GM18867 (cell line): ENCODE results near the gene TUBGCP6.

Experiments
- ATAC-seq: cut with Tn5 transposase; IDR thresholded peaks from one replicate; pipeline ENCODE4 v1.9.1; 2021; ENCODE audit warnings: mild to moderate bottlenecking, moderate library complexity; ENCODE audit not compliant: unreplicated experiment

TUBGCP6 gene

GRCh38 chr22:50184004-50184901 is 60.6 kb downstream of the TUBGCP6 start:
- ATAC-seq: no peak

DNA sequence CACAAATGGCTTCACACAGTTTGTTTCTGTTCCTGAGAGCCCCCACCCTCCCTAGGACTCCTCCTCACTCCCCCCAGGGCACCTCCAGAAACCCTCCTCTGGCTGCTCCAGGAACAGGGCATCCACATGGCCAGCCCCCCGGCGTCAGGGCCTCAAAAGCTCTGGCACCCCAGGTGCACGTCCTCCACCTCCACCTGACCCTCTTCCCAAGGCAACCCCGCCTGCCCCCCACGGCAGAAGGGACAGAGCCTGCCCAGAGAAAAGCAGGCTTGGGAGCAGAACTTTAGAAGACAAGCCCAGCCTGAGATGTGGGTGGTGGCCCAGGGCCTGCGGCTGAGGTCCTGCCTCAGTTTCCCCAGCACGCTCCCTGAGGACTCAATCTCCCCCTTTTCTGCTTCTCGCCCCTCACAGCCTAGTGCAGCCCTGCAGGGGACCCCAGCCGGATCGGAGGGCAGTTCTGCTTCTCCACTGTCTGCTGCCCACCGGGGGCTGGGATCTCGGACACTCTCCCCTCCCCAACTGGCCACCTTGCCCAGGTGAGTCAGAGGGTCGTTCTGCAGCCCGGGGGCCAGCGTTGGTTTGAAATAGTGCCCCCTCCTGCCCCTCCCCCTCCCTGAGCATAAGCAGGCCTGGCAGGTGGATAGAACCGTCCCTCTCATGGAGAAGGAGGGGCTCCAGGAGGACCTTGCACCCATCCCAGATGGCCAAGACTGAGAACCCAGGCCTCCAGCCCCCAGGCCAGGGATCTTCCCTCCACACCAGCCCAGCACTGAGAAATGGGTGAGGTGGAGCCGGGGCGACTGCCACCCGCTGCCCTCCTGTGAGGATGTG is 61.5 kb downstream of the TUBGCP6 start:
- no peak for ATAC-seq

- no peak for ATAC-seq
Measured at GRCh38 chr22:50182176-50183081, 62.4 kb downstream of the TUBGCP6 start.

DNA sequence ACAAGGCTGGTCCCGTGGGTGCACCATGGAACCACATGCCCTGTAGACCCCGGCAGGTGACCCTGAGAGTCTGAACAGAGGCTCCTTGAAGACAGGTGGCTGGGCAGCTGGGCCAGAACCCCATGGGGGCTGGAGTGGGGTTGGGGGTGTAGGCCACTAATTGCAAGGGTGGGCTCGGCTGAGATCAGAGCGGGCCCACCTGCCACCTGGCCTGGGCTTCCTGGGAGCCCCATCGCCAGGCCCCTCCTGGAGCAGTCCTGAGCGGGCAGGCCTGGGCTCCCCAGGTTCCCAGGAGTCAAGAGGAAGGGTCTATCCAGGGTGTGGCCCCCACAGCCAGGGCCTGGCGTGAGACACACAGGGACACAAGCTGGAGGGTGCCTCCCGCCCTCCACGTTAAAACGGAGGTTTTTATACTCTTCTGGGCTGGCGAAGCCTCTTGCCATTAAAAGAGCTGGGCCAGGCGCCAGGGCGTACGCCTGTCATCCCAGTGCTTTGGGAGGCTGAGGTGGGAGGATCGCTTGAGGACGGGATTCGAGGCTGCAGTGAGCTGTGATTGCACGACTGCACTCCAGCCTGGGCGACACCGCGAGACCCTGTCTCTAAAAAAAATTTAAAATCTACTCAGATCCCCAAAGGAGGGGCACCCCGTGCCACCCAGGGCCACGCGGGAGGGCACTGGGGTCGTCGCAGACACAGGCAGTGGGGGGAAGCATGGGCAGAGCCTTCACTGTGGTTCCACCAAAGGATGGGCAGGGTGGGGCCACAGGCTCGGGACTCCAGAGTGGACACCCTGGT is 63.9 kb downstream of the TUBGCP6 start:
- ATAC-seq: no peak

DNA sequence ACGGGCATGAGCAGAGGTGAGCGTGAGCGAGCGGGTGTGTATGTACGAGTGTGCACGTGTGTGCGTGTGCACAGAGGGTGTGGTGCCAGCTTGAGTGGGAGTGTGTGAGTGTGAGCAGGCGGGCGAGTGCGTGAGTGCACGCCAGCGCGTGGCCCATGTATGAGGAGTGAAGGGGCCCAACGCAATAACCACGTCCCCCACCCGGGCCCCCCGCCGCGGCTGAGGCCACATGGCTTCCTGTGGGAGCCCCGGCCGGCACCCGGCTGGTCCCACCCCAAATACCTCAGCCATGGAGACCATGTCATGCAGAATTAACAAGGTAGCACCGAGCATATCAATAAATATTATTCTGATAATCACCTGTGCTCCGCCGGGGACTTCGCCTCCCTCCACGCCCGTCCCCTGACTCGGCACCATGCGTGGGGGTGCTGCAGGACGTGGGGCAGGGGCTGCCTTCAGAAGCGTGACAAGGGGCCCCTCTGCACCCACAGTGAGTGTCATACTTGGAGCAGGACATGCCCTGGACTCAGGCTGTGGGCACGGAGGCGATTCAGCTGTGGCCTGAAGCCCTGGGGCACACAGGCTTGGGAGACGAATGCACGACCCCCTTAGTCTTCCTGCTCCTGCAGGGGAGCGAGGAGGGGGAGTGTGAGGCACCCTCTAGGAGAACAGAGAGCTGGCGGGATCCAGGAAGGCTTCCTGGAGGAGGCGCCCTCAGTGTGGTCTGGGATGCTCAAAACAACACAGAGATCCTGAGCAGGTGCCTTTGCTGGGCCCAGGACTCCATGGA is 64.7 kb downstream of the TUBGCP6 start:
- no peak for ATAC-seq

- ATAC-seq: no peak
Measured at GRCh38 chr22:50178871-50179869, 65.7 kb downstream of the TUBGCP6 start.

DNA sequence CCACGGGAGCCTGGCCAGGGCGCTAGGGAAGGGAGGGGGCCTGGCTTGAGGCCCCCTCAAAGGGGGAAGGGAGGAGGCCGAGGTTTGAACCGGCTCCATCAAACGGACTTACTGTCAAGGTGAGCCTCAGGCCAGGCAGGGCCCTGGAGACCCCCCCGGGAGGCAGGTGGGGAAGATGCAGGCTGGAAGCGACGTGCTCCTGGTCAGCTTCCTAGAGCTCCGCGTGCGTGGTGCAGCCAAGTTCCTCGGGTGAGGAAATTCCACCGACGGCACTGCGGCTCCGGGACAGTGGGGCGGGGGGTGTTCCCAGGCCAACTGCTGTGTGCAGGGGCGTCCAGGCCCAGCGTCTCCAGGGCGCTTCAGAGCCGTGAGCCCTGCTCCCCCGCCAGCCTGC is 66.4 kb downstream of the TUBGCP6 start:
- ATAC-seq: no peak

DNA sequence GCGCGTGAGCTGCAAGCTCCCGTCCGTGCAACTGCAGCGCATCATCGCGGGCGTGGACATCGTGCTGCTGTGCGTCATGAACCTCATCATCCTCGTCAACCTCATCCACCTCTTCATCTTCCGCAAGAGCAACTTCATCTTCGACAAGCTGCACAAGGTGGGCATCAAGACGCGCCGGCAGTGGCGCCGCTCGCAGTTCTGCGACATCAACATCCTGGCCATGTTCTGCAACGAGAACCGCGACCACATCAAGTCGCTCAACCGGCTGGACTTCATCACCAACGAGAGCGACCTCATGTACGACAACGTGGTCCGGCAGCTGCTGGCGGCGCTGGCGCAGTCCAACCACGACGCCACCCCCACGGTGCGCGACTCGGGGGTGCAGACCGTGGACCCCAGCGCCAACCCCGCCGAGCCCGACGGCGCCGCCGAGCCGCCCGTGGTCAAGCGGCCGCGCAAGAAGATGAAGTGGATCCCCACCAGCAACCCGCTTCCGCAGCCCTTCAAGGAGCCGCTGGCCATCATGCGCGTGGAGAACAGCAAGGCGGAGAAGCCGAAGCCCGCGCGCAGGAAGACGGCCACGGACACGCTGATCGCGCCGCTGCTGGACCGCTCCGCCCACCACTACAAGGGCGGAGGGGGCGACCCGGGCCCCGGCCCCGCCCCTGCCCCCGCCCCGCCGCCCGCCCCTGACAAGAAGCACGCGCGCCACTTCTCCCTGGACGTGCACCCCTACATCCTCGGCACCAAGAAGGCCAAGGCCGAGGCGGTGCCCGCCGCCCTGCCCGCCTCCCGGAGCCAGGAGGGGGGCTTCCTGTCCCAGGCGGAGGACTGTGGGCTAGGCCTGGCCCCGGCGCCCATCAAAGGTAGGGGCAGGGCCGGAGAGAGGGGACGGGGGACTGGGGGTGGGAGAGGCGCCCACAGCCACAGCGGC is 67.0 kb downstream of the TUBGCP6 start:
- ATAC-seq: no peak

DNA sequence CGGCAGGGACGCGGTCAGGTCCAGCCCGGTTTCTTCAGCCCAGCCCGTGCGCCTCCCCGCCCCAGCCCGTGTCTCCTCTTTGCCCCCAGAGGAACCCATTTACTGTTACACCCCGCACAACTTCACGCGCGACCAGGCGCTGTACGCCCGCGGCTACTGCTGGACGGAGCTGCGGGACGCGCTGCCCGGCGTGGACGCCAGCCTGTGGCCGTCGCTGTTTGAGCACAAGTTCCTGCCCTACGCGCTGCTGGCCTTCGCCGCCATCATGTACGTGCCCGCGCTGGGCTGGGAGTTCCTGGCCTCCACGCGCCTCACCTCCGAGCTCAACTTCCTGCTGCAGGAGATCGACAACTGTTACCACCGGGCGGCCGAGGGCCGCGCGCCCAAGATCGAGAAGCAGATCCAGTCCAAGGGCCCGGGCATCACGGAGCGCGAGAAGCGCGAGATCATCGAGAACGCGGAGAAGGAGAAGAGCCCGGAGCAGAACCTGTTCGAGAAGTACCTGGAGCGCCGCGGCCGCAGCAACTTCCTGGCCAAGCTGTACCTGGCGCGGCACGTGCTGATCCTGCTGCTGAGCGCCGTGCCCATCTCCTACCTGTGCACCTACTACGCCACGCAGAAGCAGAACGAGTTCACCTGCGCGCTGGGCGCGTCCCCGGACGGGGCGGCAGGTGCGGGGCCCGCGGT is 67.8 kb downstream of the TUBGCP6 start:
- ATAC-seq: no peak

DNA sequence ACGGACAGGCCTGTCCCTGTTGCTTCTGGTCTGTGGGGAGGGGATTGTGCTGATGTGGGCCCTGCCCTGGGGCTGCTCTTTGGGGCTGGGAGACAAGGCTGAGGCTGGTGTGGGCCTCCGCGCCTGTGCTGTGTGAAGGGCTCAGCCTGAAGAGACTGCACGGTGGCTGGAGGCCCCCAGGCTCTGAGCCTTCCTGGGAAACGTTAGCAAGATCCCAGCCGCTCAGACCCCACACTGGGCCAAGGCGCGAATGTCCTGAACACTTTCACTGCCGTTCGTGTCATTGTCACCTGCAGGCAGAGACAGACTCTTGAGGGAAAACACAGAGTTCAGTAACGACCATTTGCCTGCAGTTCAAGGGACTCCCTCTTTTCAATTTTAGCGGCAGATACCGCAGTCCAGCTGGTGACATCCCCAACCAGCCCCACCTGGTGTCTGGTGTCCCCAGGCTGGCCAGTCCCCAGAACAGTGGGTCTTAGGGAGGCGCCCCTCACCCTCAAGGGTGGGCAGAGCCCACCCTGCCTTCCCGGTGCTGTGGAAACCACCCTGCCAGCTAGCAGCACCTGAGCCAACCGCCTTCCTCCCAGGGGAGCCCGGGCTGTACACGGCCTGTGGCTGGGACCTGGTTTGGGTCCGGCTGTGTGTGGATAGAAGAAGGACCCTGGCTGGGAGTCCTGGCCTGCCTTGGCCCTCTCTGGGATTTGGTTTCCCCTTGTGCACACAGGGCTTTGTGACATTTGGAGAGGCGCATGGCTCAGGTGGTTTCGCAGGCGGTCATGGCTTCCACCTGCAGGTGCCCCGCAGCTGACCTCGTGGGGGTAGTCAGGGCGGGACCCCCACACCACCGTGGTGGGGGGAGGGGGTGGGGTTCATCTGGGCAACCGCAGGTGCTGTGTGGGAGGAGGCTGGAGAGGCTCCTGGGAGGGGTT is 68.6 kb downstream of the TUBGCP6 start:
- ATAC-seq: no peak

GRCh38 chr22:50175191-50175461 is 69.7 kb downstream of the TUBGCP6 start:
- ATAC-seq: no peak

GRCh38 chr22:50174382-50175190 is 70.2 kb downstream of the TUBGCP6 start:
- no peak for ATAC-seq

- no peak for ATAC-seq
Measured at GRCh38 chr22:50173983-50174355, 70.9 kb downstream of the TUBGCP6 start.

GRCh38 chr22:50173311-50173982 is 71.4 kb downstream of the TUBGCP6 start:
- ATAC-seq: no peak
